SJSA1 (cell line): ENCODE data around the gene RXRG. TPM values are rescaled to one million over a fixed set of nuclear protein-coding genes. Genes with fewer than 3 reads are reported as not detected.

Experiments
- DNase-seq, 2 experiments: peaks; one replicate each; pipeline ENCODE4 v3.0.0-alpha.2; 2015 to 2020; ENCODE audit warnings: low spot score in 2 of 2, low read depth in 1 of 2
- H3K27ac ChIP-seq: fragments of 250-450 bp; sonication (Bioruptor Pico); 2 replicates; pipeline ENCODE4 v1.5.1; 2020; ENCODE audit warnings: mild to moderate bottlenecking, moderate library complexity
- H3K27me3 ChIP-seq: fragments of 250-450 bp; sonication (Bioruptor Pico); replicated peaks from 2 replicates; pipeline ENCODE4 v1.5.1; 2020; ENCODE audit warnings: mild to moderate bottlenecking, moderate library complexity
- H3K36me3 ChIP-seq: fragments of 250-450 bp; sonication (Bioruptor Pico); 2 replicates; pipeline ENCODE4 v1.5.1; 2020; ENCODE audit warnings: mild to moderate bottlenecking
- H3K4me1 ChIP-seq: fragments of 250-450 bp; sonication (Bioruptor Pico); replicated peaks from 2 replicates; pipeline ENCODE4 v1.6.1; 2021; ENCODE audit warnings: mild to moderate bottlenecking
- H3K4me3 ChIP-seq: fragments of 250-450 bp; sonication (Bioruptor Pico); 2 replicates; pipeline ENCODE4 v1.5.1; 2020; ENCODE audit warnings: mild to moderate bottlenecking
- H3K9me3 ChIP-seq: fragments of 250-450 bp; sonication (Bioruptor Pico); replicated peaks from 2 replicates; pipeline ENCODE4 v1.5.1; 2020; ENCODE audit warnings: mild to moderate bottlenecking
- total RNA-seq: library from RNA; depleted of rRNA; stranded (reverse); fragments of >200 nt; shearing (Covaris generic); gene quantifications from 2 replicates; pipeline ENCODE4 v1.2.3, GENCODE V29; 2014

RXRG gene
- total RNA-seq, 1 experiment from 2014 or later: not detected

- H3K4me3 ChIP-seq: no peak overlapping the region
- H3K27ac ChIP-seq: no peak overlapping the region
- H3K27me3 ChIP-seq: peaks cover 8% of the 10 kb centered on the region; the same call in 1 of the 2 replicates
- H3K4me1 ChIP-seq: no peaks in the 10 kb centered on the region
- H3K36me3 ChIP-seq: no peaks in the 10 kb centered on the region
- H3K9me3 ChIP-seq: no peaks in the 10 kb centered on the region
- no peak for DNase-seq
Measured at GRCh38 chr1:165415068-165415467, 29.9 kb downstream of the RXRG start.

DNA sequence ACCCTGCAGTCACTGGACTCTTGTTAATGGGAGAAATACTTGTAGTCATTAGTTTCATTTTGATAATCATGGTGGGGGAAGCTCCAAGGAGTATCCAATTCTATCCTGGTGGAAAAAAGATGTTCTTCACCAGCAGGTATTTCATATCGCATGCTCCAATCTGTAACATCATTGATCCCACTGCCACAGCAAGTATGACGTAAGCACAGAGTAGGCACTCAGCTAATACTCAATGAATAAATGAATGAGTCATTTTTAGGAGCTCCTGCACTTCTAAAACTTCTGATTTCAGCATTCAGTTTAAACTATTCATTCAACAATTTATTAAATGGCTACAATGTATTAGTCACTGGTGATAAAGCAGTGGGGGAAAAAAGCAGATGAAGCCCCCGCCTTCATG, 30.3 kb downstream of the RXRG start:
- Histone ChIP-seq H3K4me3 (no peak overlapping the region), H3K27ac (no peak overlapping the region), H3K4me1 (no peaks in the 10 kb centered on the region), H3K27me3 (peaks cover 8% of the 10 kb centered on the region; the same call in 1 of the 2 replicates), H3K9me3 (no peaks in the 10 kb centered on the region), H3K36me3 (no peaks in the 10 kb centered on the region)
- no peak for DNase-seq

- H3K36me3 ChIP-seq: no peaks in the 10 kb centered on the region
- no peak for DNase-seq
- H3K27ac ChIP-seq: no peak overlapping the region
- H3K4me1 ChIP-seq: no peaks in the 10 kb centered on the region
- peaks cover 8% of the 10 kb centered on the region; the same call in 1 of the 2 replicates for H3K27me3 ChIP-seq
- H3K9me3 ChIP-seq: no peaks in the 10 kb centered on the region
- no peak overlapping the region for H3K4me3 ChIP-seq
Measured at GRCh38 chr1:165411396-165411795, 33.5 kb downstream of the RXRG start.

GRCh38 chr1:165409657-165410358, 35.1 kb downstream of the RXRG start:
- H3K36me3 ChIP-seq: no peaks in the 10 kb centered on the region
- H3K4me1 ChIP-seq: no peaks in the 10 kb centered on the region
- H3K27ac ChIP-seq: no peak overlapping the region
- no peaks in the 10 kb centered on the region for H3K9me3 ChIP-seq
- H3K27me3 ChIP-seq: 0 out of 2 replicates have a peak, but pooled peaks cover 8% of the 10 kb centered on the region
- DNase-seq: no peak
- no peak overlapping the region for H3K4me3 ChIP-seq

DNA sequence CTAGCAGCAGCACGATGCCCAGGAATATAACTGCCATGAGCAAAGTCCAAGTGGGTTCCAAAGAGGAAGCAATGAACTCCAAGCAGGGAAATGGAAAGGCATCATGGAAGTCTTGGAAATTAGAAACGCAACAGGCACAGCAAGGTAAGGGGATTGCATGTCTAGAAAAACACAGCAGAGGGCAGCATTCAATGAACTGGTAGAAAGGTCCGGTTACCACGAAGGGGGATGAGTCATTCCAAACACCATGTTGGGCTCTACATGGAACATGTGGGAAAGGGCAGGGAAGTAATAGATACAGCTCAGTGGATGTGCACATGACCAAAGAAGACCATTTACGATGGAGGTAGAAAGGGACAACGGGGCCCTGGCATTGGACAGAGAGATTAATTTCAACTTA, 36.4 kb downstream of the RXRG start:
- Histone ChIP-seq H3K4me3 (no peak overlapping the region), H3K27me3 (peaks cover 8% of the 10 kb centered on the region; the same call in 1 of the 2 replicates), H3K9me3 (no peaks in the 10 kb centered on the region), H3K36me3 (no peaks in the 10 kb centered on the region), H3K27ac (no peak overlapping the region), H3K4me1 (no peaks in the 10 kb centered on the region)
- peak in 1 of 2 experiments; percentile 19 for DNase-seq

DNA sequence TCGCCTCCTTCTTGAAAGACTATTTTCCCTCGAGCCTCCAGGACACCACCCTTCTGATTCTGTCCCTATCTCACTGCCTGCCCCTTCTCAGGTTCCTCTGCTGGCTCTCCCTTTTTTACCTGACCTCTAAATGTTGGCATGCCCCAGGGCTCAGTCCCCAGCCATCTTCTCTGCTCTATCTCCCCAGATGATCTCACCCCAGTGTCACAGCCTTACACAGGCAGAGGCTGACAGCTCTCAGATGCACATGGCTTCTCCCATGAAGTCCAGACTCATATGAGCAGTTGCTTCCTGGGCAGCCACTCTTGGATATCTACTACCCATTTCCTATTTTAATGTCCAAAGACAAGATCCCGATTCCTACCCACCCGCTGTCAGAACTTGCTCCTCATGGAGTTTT, 37.5 kb downstream of the RXRG start:
- Histone ChIP-seq H3K27me3 (peaks cover 9% of the 10 kb centered on the region; the same call in 1 of the 2 replicates), H3K27ac (no peak overlapping the region), H3K4me3 (no peak overlapping the region), H3K4me1 (no peaks in the 10 kb centered on the region), H3K36me3 (no peaks in the 10 kb centered on the region), H3K9me3 (no peaks in the 10 kb centered on the region)
- DNase-seq: no peak

DNA sequence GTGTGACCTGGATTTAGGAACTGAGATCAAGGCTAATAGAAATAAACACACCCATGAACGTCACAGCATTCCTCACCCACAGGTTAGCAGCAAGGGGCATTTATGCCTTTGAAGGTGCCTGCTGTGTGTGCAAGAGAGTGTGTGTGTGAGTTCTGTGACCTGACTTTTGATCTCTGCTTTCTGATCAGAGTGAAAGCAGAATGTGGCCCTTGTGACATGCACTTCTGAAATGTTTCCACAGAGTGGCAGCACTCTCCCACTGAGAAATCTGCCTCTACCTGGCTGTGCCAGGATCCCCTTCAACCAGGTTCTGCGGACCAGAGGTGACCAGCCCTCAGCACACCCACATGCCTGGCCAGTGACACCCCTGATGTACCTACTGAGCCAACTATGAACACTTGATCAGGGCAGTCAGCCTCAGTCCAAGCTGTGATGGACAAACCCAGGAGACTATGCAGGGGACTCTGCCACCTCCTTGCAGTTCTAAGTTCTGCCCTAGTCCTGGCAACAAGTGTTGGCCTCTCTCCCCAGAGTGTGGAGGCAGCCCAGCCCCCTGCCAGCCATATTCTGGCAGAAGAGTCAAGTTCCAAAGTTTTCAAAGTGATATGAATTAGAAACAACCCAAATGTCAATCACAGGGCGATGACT, 41.0 kb downstream of the RXRG start:
- no peak overlapping the region for H3K27ac ChIP-seq
- H3K9me3 ChIP-seq: no peaks in the 10 kb centered on the region
- no peak for DNase-seq
- H3K4me1 ChIP-seq: no peaks in the 10 kb centered on the region
- no peaks in the 10 kb centered on the region for H3K36me3 ChIP-seq
- H3K27me3 ChIP-seq: peaks cover 3% of the 10 kb centered on the region; the same call in 1 of the 2 replicates
- no peak overlapping the region for H3K4me3 ChIP-seq

DNA sequence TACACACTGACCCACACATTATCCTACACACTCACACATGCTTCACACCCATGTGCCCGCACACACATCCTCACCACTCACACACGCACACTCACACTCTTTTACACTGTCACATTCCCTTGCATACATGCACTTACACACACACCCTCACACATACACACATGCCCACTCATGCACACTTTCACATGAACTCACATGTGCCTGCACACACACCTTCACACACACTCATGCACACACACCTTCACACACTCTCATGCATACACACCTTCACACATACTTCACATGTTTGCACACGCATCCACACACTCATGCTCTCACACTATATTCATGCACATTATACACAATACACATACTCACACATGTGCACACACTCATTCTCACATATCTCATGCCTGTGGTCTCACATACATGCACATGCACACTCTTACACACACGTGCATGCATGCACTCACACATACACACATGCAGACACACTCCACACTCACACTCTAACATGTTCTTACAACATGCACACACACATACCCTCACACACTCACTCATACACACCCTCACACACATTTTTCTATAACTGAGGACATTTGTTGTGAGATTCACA, 42.3 kb downstream of the RXRG start:
- no peak for DNase-seq
- no peaks in the 10 kb centered on the region for H3K36me3 ChIP-seq
- no peak overlapping the region for H3K4me3 ChIP-seq
- H3K27me3 ChIP-seq: peaks cover 3% of the 10 kb centered on the region; the same call in 1 of the 2 replicates
- H3K27ac ChIP-seq: no peak overlapping the region
- no peaks in the 10 kb centered on the region for H3K9me3 ChIP-seq
- H3K4me1 ChIP-seq: no peaks in the 10 kb centered on the region

- DNase-seq: peak; percentile 9 to 50
- H3K27me3 ChIP-seq: no peaks in the 10 kb centered on the region; the same call in 1 of the 2 replicates
- peaks cover 6% of the 10 kb centered on the region for H3K4me1 ChIP-seq
Measured at GRCh38 chr1:165397944-165398343, 47.0 kb downstream of the RXRG start.

GRCh38 chr1:165395901-165396300, 49.0 kb downstream of the RXRG start:
- H3K9me3 ChIP-seq: no peaks in the 10 kb centered on the region
- H3K27ac ChIP-seq: no peak overlapping the region
- peaks cover 6% of the 10 kb centered on the region for H3K4me1 ChIP-seq
- DNase-seq: no peak
- H3K36me3 ChIP-seq: no peaks in the 10 kb centered on the region
- peaks cover 12% of the 10 kb centered on the region for H3K27me3 ChIP-seq
- no peak overlapping the region for H3K4me3 ChIP-seq

More at GRCh38 chr1:165397944-165398343, 47.0 kb downstream of the RXRG start:
- no peaks in the 10 kb centered on the region for H3K9me3 ChIP-seq
- H3K4me3 ChIP-seq: no peak overlapping the region
- H3K27ac ChIP-seq: no peak overlapping the region
- H3K36me3 ChIP-seq: no peaks in the 10 kb centered on the region

DNA sequence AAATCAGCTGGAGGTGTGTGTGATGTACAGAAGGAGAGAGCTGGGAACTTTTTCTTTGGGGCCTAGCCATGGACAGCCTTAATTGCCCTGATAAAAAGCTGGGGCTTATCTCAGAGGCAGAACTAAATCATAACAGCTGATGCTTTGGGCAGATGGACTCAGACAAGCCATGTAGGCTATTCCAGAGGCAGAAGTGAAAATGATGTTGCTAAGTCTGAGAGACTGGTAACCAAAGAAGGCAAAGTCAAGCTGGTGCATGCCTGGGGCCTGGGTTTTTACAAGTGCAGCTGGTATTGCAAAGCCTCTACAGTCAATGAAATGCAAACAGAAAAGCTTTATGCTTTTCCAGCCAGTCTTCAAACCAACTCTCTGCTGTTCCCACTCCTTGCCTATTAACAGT, 49.4 kb downstream of the RXRG start:
- Histone ChIP-seq H3K4me3 (no peak overlapping the region), H3K27me3 (peaks cover 14% of the 10 kb centered on the region), H3K4me1 (peaks cover 6% of the 10 kb centered on the region), H3K9me3 (no peaks in the 10 kb centered on the region), H3K27ac (no peak overlapping the region), H3K36me3 (no peaks in the 10 kb centered on the region)
- DNase-seq: no peak

- peak; percentile 91 to 95 for DNase-seq
- H3K27ac ChIP-seq: no peak overlapping the region
- H3K36me3 ChIP-seq: no peaks in the 10 kb centered on the region
- H3K4me3 ChIP-seq: no peak overlapping the region
- H3K9me3 ChIP-seq: no peaks in the 10 kb centered on the region
- peaks cover 6% of the 10 kb centered on the region for H3K4me1 ChIP-seq
- H3K27me3 ChIP-seq: peaks cover 31% of the 10 kb centered on the region
Measured at GRCh38 chr1:165392634-165393571, 52.0 kb downstream of the RXRG start.

GRCh38 chr1:165389609-165390008, 55.3 kb downstream of the RXRG start:
- Histone ChIP-seq H3K36me3 (no peaks in the 10 kb centered on the region), H3K9me3 (no peaks in the 10 kb centered on the region), H3K4me3 (no peak overlapping the region), H3K27ac (no peak overlapping the region), H3K27me3 (peaks cover 40% of the 10 kb centered on the region), H3K4me1 (peaks cover 6% of the 10 kb centered on the region)
- DNase-seq: no peak
